Liver (tissue), 9 donors: ENCODE measurements around the gene RLBP1. TPM values are rescaled to one million over a fixed set of nuclear protein-coding genes. Genes with fewer than 3 reads are reported as not detected.

Experiments used
- DNase-seq: peaks from one replicate; pipeline ENCODE4 v3.0.0-alpha.2; 2017; ENCODE audit warnings: low spot score
- H3K27ac ChIP-seq, 2 donors: one replicate each; pipeline ENCODE4 v1.7.0; 2013; ENCODE audit warnings: inconsistent platforms in 2 of 2, low read length in 2 of 2, control low read depth in 1 of 2, low read depth in 1 of 2, mild to moderate bottlenecking in 1 of 2
- H3K27me3 ChIP-seq, 4 donors: one replicate each; pipeline versions ENCODE4 v1.6.1 to v1.7.0; 2013; ENCODE audit warnings: low read length in 3 of 4, inconsistent platforms in 1 of 4, mild to moderate bottlenecking in 1 of 4, moderate library complexity in 1 of 4; ENCODE audit not compliant: control insufficient read depth in 4 of 4, insufficient read depth in 4 of 4
- H3K36me3 ChIP-seq, 4 donors: one replicate each; pipeline versions ENCODE4 v1.6.1 to v1.7.0; 2013; ENCODE audit warnings: low read length in 3 of 4, mild to moderate bottlenecking in 3 of 4, low read depth in 1 of 4, moderate library complexity in 1 of 4; ENCODE audit not compliant: control insufficient read depth in 4 of 4, insufficient read depth in 3 of 4
- H3K4me1 ChIP-seq, 4 donors: one replicate each; pipeline versions ENCODE4 v1.6.1 to v1.7.0; 2013; ENCODE audit warnings: low read length in 3 of 4, mild to moderate bottlenecking in 3 of 4, moderate library complexity in 1 of 4; ENCODE audit not compliant: control insufficient read depth in 4 of 4, insufficient read depth in 4 of 4
- H3K4me3 ChIP-seq, 3 donors: one replicate each; pipeline versions ENCODE4 v1.6.1 to v1.7.0; 2013; ENCODE audit warnings: low read length in 3 of 3, control low read depth in 1 of 3, low read depth in 1 of 3, mild to moderate bottlenecking in 1 of 3
- H3K9ac ChIP-seq, 2 donors: one replicate each; pipeline ENCODE4 v1.7.0; 2013; ENCODE audit warnings: low read length in 2 of 2, mild to moderate bottlenecking in 2 of 2, moderate library complexity in 2 of 2, control low read depth in 1 of 2, low read depth in 1 of 2
- H3K9me3 ChIP-seq, 4 donors: one replicate each; pipeline versions ENCODE4 v1.6.1 to v1.7.0; 2013; ENCODE audit warnings: low read length in 3 of 4; ENCODE audit not compliant: control insufficient read depth in 4 of 4
- EGR1 ChIP-seq, 2 donors: IDR thresholded peaks; 2 replicates each; pipeline ENCODE4 v1.6.1; 2016 to 2018; ENCODE audit warnings: antibody characterized with exemption in 2 of 2, low read depth in 2 of 2
- FOXA1 ChIP-seq: IDR thresholded peaks from 2 replicates; pipeline ENCODE4 v1.6.1; 2016; ENCODE audit warnings: antibody characterized with exemption
- FOXA2 ChIP-seq: IDR thresholded peaks from 2 replicates; pipeline ENCODE4 v1.6.1; 2016; ENCODE audit warnings: antibody characterized with exemption
- GABPA ChIP-seq, 2 donors: IDR thresholded peaks in 1 of 2; conservative IDR thresholded peaks in 1 of 2; 2 replicates each; pipeline ENCODE4 v1.6.1; 2016; ENCODE audit warnings: antibody characterized with exemption in 2 of 2, mild to moderate bottlenecking in 1 of 2, moderate library complexity in 1 of 2
- HNF4A ChIP-seq, 2 donors: conservative IDR thresholded peaks; 2 replicates each; pipeline ENCODE4 v1.6.1; 2016; ENCODE audit warnings: antibody characterized with exemption in 2 of 2, mild to moderate bottlenecking in 2 of 2
- HNF4G ChIP-seq: IDR thresholded peaks from 2 replicates; pipeline ENCODE4 v1.6.1; 2016; ENCODE audit warnings: antibody characterized with exemption
- JUND ChIP-seq, 2 donors: IDR thresholded peaks; 2 replicates each; pipeline ENCODE4 v1.6.1; 2016; ENCODE audit warnings: antibody characterized with exemption in 2 of 2
- NR2F2 ChIP-seq: IDR thresholded peaks from 2 replicates; pipeline ENCODE4 v1.6.1; 2016; ENCODE audit warnings: antibody characterized with exemption
- RAD21 ChIP-seq, 2 donors: IDR thresholded peaks; 2 replicates each; pipeline ENCODE4 v1.6.1; 2016; ENCODE audit warnings: antibody characterized with exemption in 2 of 2, mild to moderate bottlenecking in 2 of 2
- RXRA ChIP-seq, 2 donors: IDR thresholded peaks; 2 replicates each; pipeline ENCODE4 v1.6.1; 2017 to 2018; ENCODE audit warnings: antibody characterized with exemption in 2 of 2, mild to moderate bottlenecking in 1 of 2
- SP1 ChIP-seq: IDR thresholded peaks from 2 replicates; pipeline ENCODE4 v1.6.1; 2018; ENCODE audit warnings: antibody characterized with exemption, mild to moderate bottlenecking
- TAF1 ChIP-seq: conservative IDR thresholded peaks from 2 replicates; pipeline ENCODE4 v1.6.1; 2016; ENCODE audit warnings: antibody characterized with exemption, mild to moderate bottlenecking
- YY1 ChIP-seq: IDR thresholded peaks from 2 replicates; pipeline ENCODE4 v1.6.1; 2016; ENCODE audit warnings: antibody characterized with exemption, mild to moderate bottlenecking
- polyA plus RNA-seq, 2 donors: library from polyadenylated mRNA; stranded (reverse) in 1 of 2; unstranded in 1 of 2; fragments of 200-250 nt in 1 of 2; fragments of >200 nt in 1 of 2; fragmentation: Nextera tagmentation in 1 of 2; extraction: Ambion mirVana in 1 of 2; gene quantifications; one replicate each; pipeline versions ENCODE4 v1.2.1 to v1.2.3, GENCODE V29; 2013 to 2015
- total RNA-seq, 2 donors: library from RNA; depleted of rRNA; stranded (reverse); fragments of >200 nt; gene quantifications; one replicate each; pipeline ENCODE4 v1.2.3, GENCODE V29; 2014
- TF ChIP-seq, protein P1 (sequence below): IDR thresholded peaks from 2 replicates; pipeline ENCODE4 v1.6.1; 2016; ENCODE audit warnings: antibody characterized with exemption
- TF ChIP-seq, protein P2 (sequence below): IDR thresholded peaks from 2 replicates; pipeline ENCODE4 v1.6.1; 2016; ENCODE audit warnings: antibody characterized with exemption
- TF ChIP-seq, protein P3 (sequence below): fragments of 150-350 bp; IDR thresholded peaks from 2 replicates; pipeline ENCODE4 v1.5.1; 2017; ENCODE audit warnings: improper control_type of control experiment, low read depth, low read length; ENCODE audit not compliant: missing input control
- TF ChIP-seq, protein P4 (sequence below): IDR thresholded peaks from 2 replicates; pipeline ENCODE4 v1.6.1; 2016; ENCODE audit warnings: antibody characterized with exemption
- TF ChIP-seq, protein P5 (sequence below): IDR thresholded peaks from 2 replicates; pipeline ENCODE4 v1.6.1; 2016; ENCODE audit warnings: antibody characterized with exemption, mild to moderate bottlenecking
- donor health status: healthy.
- donor health status: healthy.
- donor health status: healthy.
- donor health status: healthy.
- donor health status: healthy.

Gene RLBP1
- total and polyA plus RNA-seq, 4 donors = 0.17 TPM; not detected in 3

DNA sequence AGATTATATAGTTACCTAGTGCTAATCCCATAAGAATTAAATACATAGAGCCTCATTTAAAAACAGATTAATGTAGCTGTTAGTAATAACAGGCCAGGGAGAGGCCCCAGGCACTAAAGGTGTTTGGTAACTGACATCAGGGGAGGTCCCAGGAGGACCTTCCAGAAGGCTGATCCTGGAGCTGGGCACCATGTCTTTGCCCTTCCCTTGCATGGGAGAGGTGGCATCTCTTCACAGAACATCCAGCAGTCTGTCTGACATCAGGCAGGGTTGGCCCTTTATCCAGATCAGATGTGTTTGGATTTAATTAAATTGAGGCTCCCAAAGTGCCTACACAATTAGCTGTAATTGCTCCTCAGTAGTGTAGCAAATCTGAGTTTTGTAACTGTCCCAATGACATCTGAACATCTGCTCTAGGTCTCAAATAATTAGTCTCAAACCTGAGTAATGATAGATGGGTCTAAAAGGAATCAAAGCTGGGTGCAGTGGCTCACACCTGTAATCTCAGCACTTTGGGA, 53.0 kb downstream of the RLBP1 start:
- TF ChIP-seq EGR1 (IDR thresholded peaks at IDR 0.05; ENCODE audit: low read depth in 2 of 2) (no peak), GABPA (IDR thresholded peaks at IDR 0.05 in 1 of 2, conservative IDR thresholded peaks at IDR 0.05 in 1 of 2) (no peak), YY1 (no peak), TAF1 (no peak), RXRA (IDR thresholded peaks at IDR 0.05) (no peak), JUND (IDR thresholded peaks at IDR 0.05) (no peak), FOXA2 (no peak), RAD21 (IDR thresholded peaks at IDR 0.05) (no peak), SP1 (no peak), HNF4A (conservative IDR thresholded peaks at IDR 0.05) (no peak), HNF4G (no peak), NR2F2 (no peak), FOXA1 (no peak)
- TF ChIP-seq, protein P1, sequence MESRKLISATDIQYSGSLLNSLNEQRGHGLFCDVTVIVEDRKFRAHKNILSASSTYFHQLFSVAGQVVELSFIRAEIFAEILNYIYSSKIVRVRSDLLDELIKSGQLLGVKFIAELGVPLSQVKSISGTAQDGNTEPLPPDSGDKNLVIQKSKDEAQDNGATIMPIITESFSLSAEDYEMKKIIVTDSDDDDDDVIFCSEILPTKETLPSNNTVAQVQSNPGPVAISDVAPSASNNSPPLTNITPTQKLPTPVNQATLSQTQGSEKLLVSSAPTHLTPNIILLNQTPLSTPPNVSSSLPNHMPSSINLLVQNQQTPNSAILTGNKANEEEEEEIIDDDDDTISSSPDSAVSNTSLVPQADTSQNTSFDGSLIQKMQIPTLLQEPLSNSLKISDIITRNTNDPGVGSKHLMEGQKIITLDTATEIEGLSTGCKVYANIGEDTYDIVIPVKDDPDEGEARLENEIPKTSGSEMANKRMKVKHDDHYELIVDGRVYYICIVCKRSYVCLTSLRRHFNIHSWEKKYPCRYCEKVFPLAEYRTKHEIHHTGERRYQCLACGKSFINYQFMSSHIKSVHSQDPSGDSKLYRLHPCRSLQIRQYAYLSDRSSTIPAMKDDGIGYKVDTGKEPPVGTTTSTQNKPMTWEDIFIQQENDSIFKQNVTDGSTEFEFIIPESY = no peak
- TF ChIP-seq, protein P2, sequence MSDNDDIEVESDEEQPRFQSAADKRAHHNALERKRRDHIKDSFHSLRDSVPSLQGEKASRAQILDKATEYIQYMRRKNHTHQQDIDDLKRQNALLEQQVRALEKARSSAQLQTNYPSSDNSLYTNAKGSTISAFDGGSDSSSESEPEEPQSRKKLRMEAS = no peak
- TF ChIP-seq, protein P3, sequence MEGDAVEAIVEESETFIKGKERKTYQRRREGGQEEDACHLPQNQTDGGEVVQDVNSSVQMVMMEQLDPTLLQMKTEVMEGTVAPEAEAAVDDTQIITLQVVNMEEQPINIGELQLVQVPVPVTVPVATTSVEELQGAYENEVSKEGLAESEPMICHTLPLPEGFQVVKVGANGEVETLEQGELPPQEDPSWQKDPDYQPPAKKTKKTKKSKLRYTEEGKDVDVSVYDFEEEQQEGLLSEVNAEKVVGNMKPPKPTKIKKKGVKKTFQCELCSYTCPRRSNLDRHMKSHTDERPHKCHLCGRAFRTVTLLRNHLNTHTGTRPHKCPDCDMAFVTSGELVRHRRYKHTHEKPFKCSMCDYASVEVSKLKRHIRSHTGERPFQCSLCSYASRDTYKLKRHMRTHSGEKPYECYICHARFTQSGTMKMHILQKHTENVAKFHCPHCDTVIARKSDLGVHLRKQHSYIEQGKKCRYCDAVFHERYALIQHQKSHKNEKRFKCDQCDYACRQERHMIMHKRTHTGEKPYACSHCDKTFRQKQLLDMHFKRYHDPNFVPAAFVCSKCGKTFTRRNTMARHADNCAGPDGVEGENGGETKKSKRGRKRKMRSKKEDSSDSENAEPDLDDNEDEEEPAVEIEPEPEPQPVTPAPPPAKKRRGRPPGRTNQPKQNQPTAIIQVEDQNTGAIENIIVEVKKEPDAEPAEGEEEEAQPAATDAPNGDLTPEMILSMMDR = no peak
- TF ChIP-seq, protein P4, sequence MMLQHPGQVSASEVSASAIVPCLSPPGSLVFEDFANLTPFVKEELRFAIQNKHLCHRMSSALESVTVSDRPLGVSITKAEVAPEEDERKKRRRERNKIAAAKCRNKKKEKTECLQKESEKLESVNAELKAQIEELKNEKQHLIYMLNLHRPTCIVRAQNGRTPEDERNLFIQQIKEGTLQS = no peak
- TF ChIP-seq, protein P5, sequence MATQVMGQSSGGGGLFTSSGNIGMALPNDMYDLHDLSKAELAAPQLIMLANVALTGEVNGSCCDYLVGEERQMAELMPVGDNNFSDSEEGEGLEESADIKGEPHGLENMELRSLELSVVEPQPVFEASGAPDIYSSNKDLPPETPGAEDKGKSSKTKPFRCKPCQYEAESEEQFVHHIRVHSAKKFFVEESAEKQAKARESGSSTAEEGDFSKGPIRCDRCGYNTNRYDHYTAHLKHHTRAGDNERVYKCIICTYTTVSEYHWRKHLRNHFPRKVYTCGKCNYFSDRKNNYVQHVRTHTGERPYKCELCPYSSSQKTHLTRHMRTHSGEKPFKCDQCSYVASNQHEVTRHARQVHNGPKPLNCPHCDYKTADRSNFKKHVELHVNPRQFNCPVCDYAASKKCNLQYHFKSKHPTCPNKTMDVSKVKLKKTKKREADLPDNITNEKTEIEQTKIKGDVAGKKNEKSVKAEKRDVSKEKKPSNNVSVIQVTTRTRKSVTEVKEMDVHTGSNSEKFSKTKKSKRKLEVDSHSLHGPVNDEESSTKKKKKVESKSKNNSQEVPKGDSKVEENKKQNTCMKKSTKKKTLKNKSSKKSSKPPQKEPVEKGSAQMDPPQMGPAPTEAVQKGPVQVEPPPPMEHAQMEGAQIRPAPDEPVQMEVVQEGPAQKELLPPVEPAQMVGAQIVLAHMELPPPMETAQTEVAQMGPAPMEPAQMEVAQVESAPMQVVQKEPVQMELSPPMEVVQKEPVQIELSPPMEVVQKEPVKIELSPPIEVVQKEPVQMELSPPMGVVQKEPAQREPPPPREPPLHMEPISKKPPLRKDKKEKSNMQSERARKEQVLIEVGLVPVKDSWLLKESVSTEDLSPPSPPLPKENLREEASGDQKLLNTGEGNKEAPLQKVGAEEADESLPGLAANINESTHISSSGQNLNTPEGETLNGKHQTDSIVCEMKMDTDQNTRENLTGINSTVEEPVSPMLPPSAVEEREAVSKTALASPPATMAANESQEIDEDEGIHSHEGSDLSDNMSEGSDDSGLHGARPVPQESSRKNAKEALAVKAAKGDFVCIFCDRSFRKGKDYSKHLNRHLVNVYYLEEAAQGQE = no peak
- Histone ChIP-seq H3K4me1 (peaks cover 4 to 32% (median 27%) of the 10 kb centered on the region in 4 donors), H3K27me3 (no peaks in the 10 kb centered on the region), H3K27ac (peak overlapping the region in 1 of 2 donors; percentile 0), H3K36me3 (peaks cover 7 to 48% (median 23%) of the 10 kb centered on the region in 4 donors), H3K9ac (no peak overlapping the region), H3K4me3 (no peak overlapping the region), H3K9me3 (no peaks in the 10 kb centered on the region)
- DNase-seq = no peak
